GM18520 (cell line): ENCODE data around the gene IL18.
"Not testable (repeated sequence)": the region's sequence is repeated elsewhere in the genome, so short reads cannot be mapped to it uniquely, and the experiment has no call there.

Experiments used
- ATAC-seq: cut with Tn5 transposase; IDR thresholded peaks from one replicate; pipeline ENCODE4 v1.9.1; 2021; ENCODE audit not compliant: unreplicated experiment

The IL18 gene

DNA sequence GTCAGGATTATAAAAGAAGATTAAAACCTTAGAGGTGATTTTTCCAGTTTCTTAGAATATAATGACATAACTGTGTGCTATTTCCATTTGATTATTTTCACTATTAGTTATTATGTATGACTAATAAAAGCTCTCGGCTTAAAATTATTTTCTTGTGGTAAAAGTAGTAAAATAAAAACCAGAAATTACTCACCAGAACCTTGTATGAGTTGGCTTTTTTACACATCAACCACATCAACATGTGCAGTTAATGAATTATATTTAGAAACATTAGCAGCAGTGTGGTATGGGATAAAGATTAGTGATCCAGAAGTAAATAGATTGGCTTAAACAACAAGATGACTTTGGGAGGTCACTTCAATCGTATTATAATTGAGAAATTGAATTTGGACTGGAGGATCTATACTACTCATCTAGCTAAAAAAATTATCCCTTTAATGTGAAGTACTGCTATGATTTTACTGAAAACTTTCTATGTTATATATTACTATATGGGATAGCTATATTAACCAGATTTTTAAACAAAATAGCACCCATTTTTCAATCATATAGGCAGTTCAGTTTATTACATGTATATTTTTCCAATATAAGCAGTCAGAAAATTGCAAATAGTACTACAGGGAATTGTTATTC is 8.6 kb upstream of the IL18 start:
- ATAC-seq: peak; percentile 77

GRCh38 chr11:112167145-112167544 is 3.3 kb upstream of the IL18 start, which contains the start of gene TEX12:
TSS of gene TEX12 (plus strand) at chr11:112167372. CDS start at chr11:112169269, 1,897 bp downstream.
- no peak for ATAC-seq

DNA sequence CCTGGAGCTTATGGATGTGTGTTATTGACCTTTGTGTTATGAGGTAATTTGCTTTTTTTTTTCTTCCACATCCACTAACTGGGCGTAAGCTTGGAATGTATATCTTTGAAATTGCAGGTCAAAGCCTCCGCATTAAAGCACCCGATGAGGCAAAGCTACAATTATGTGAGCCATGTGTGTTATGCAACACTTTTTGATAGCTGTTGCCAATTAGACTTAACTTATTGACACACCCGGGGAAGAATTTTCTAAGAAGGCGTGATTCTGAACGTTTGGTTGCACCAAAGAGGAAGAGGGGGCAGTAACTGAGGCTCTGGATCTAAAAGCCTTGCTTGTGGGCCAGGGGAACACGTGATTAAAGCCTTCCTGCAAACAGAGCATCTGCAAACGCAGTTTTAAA is 2.7 kb upstream of the IL18 start:
- ATAC-seq: no peak

DNA sequence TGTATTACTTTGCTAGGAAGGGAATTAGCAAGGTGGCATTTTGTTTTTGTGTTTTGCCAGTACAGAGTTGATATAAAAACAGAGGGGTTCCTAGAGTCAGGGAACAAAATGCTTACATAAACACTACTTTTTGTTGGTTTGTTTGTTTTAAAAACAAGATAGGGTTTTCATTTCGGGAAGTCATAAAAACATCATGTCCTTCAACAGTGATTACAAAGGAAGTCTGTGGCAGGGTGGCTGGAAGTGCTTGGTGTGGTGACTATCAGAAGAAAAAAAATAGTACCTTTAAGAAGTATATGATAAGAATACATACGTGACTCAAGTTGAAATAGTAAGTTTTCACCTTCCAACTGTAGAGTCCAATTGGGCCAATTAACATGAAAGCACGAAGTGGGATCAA is 1.2 kb upstream of the IL18 start:
- no peak for ATAC-seq

DNA sequence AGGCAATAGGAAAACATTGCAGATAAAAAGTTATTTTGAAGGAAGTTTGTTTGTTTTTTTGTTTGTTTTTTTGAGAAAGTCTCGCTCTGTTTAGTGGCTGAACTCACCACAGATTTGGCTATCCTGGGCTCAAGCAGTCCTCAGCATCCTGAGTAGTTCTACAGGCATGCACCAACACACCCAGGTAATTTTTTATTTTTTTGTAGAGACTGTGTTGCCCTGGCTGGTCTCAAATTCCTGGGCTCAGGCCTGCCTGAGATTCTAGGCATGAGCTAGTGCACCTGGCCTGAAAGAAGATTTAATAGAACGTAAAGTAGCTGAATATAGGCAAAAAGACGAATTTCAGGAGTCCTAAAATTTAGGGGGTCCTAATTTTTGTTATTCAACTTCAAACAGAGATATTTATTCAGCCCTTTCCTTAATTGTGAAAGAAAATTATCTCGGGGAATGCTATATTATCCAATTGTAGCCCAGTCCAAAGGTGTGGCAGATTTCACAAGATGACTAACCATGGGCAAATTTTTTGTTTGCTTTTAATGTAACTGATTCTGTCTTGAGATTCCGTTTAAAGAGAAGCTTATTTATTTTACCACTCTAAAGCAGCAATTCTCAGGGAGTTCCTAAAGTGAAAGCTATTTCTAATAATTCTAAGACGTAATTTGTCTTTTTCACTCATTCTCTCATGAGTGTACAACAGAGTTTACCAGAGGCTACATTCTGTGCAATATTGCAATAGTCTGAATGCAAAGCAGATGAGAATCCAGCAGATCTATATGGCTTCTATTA is 940 bp downstream of the IL18 start:
- ATAC-seq: no peak

GRCh38 chr11:112162200-112162599 is 1.7 kb downstream of the IL18 start:
- ATAC-seq: not testable (repeated sequence)

DNA sequence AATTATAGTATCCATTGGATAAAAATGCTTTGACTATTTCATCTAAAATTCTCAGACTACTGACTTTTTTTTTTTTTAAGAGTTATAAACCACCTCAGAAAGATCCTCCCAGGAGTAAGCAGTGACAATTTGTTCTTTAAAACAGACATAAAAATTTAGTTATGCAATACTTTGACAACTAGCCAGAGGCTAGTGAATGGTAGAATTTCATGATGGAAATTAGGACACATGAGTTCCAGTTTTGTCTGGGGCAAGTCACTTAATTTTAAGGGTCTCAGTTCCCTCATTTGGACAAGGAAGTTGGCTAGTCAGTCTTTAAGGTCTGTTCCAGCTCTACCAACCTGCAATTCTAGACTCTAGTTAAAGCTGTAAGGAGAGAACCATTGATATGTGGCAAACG is 2.9 kb downstream of the IL18 start:
- ATAC-seq: no peak

GRCh38 chr11:112160091-112160848 is 3.6 kb downstream of the IL18 start:
- no peak for ATAC-seq

GRCh38 chr11:112159098-112160065 is 4.5 kb downstream of the IL18 start:
- ATAC-seq: no peak

DNA sequence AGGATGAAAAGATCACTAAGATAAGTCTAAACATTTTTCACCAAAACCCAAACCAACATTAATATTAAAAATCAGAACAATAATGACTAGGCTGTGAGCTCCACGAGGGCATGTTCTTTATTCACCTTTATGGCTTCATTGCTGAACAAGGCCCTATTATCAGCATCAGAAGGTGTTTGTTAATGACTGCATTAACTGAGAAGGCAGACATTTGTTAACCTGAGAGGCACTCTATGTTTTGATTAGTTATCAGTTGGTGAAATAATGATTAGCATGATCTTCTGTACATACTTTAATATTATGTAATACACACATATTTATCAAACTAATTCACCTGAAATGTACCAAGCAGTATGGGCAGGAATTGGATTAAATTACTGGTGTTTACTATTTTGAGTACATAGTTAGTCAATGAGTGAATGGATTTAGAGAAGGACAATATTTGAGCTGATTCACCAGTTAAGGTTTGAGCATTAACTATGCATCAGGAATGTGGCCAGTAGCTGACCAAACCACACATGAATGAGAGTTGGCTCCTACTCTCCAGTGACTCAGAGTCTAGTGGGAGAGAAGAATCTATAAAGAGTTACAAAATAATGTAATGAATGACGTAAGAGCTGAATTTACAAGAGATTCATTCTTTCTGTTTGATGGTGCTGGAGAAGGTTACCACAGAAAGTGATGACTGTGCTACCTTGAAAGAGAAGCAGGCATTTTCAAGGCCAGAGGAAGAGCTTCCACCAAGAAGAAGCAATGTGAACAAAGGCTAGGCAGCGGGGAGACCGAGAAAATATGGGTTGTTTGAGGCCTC is 6.7 kb downstream of the IL18 start:
- no peak for ATAC-seq

DNA sequence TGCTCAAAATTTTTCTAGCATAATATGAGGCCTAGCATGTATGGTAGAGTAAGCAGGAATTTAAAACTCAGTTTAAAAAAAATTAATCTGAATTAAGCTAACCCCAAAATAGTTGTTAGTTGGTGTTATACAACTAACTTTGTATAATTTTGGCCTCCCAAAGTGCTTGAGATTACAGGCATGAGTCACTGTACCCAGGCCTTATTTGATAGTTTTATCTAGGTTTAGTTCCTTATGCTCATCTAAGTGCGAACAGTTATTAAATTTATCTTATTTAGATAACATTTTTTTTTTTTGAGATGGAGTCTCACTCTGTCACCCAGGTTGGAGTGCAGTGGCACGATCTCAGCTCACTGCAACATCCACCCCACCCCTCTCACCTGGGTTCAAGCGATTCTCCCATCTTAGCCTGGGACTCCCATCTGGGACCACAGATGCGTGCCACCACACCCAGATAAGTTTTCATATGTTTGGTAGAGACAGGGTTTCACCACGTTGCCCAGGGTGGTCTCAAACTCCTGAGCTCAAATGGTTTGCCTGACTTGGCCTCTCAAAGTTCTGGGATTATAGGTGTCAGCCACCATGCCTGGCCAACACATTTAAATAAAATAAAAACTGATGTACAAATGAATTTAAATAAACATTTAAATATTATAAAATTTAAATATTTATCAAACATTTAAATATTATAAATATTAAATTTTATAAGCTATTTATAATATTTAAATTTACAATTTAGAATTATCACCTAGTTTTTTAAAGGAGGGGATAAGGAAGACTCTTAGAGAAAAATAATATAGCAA is 7.5 kb downstream of the IL18 start:
- no peak for ATAC-seq

DNA sequence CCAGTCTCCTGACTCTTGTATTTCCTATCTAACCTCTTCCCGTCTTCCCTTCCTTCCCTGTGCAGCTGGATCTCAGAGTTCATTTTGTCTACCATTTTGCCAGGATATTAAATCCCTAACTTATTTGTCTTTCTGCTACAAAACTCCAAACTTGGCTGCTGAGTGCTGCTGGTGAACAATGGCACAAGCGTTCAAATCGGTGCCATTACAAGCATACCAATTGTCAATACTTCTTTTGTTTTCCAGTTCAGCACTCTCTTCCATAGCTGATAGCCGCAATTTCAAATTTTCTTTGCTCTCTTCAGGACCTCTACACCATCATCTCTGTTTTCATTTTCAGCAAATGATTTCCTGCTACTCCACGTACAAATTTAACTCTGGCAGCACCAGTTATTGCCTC is 13.4 kb downstream of the IL18 start:
- no peak for ATAC-seq

GRCh38 chr11:112143597-112143996 is 20.3 kb downstream of the IL18 start:
- ATAC-seq: no peak

GRCh38 chr11:112134473-112134872 is 29.4 kb downstream of the IL18 start:
- ATAC-seq: no peak

- ATAC-seq: no peak
These were observed 31.2 kb downstream of the IL18 start for GRCh38 chr11:112132737-112133136.

- ATAC-seq: no peak
These were observed 34.2 kb downstream of the IL18 start for GRCh38 chr11:112129656-112130055.

DNA sequence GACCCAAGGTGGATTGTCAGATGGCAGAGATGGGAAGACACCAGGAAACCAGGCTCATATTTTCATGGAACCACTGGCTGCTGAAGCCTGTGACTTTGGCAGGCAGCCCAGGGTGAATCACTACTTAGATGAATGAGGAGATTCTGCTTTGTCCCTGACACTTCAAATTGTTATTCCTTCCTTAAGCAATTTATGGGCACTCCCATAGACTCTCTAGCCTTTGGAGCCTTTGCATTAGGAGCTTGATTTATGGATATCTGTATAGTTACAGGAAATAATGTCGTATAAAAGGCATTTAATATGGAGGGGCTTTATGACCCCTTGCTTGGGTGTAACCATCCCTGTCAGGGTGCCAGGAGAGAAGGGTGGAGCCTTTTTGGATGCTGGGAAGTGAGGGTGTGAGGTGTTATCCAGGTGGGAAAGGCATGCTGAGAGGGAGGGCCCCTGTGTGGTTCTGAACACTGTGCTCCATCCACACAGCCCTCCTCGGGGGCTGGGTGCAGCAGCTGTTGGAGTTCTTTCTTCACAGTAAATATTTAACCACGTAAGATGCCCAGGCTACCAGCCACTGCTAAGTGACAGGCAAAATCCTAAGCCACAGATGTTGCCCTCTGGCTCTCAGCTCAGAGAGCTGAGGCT is 35.3 kb downstream of the IL18 start:
- ATAC-seq: no peak

GRCh38 chr11:112127056-112127455 is 36.8 kb downstream of the IL18 start:
- ATAC-seq: no peak

DNA sequence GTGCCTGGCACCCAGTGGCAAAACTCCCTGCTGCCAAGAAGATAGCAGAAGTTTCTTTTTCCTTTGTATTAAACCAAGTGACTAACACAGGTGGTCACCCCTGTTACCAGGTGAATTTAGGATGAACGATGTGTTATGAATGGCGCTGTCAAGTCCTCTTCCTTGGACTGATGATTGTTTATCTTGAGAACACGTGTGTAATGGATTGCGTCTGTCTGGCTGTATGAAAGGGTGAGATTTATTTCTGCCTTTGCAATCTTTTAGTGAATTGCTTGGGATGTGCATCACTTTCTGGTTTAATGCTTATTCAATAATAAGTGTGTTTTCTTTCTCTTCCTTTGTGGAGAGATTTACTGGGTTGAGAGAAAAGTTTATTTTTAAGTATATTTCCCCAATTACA is 40.8 kb downstream of the IL18 start:
- ATAC-seq: no peak
